Bronchus fibroblast of lung (primary cell): ENCODE results near the gene FFAR1. TPM values are rescaled to one million over a fixed set of nuclear protein-coding genes. Genes with fewer than 3 reads are reported as not detected.

ENCODE experiments used
- total RNA-seq: library from RNA; depleted of rRNA; stranded (reverse); fragments of >200 nt; gene quantifications from 2 replicates; pipeline ENCODE4 v1.2.3, GENCODE V29; 2015

The FFAR1 gene, protein sequence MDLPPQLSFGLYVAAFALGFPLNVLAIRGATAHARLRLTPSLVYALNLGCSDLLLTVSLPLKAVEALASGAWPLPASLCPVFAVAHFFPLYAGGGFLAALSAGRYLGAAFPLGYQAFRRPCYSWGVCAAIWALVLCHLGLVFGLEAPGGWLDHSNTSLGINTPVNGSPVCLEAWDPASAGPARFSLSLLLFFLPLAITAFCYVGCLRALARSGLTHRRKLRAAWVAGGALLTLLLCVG (N-terminal part only)
- not detected in 2 replicates for total RNA-seq

GRCh38 chr19:35347171-35347929 is at the start of gene FFAR1:
TSS of gene FFAR1 (plus strand) at chr19:35347902. CDS start at chr19:35351552, 3,650 bp downstream.

DNA sequence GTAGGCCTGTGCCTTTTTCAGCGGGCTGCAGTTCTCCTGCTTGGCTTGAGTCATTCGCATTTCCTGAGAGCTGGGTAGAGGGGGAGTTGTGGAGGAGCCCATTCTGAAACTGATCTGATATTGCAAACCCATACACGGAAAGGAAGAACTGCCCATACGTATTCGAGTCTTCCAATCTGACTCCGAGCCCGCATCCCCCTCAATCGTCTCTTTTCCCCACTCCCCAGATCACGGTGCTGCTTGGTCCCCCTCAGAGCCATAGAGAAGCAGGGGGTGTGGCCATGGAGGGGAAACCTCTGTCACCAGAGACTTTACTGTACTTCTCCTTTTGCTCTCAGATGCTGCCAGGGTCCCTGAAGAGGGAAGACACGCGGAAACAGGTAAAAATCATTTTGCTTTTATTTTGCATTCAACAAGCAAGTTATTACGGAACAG is 18.8 kb upstream of the FFAR1 start, which contains the start of gene CD22:
Gene CD22, plus strand, starts transcription at position 337 of the 435 bp plus-strand sequence. CDS start 2,854 bp downstream, outside the sequence.

GRCh38 chr19:35357867-35358573 is 10.3 kb downstream of the FFAR1 start, which contains the start of gene FFAR3:
TSS of gene FFAR3 (plus strand) at chr19:35358460. CDS start at chr19:35358891, 431 bp downstream.

GRCh38 chr19:35370722-35371121 is 23.0 kb downstream of the FFAR1 start, which contains the start of gene GPR42:
TSS of gene GPR42 (plus strand) at chr19:35371068. CDS start at chr19:35371360, 292 bp downstream.

Other genes starting within 250 kb of the FFAR1 start
- gene FXYD3, start 232.1 kb upstream of the FFAR1 start, total RNA-seq, result not detected in 2 replicates
- not detected in 2 replicates for gene LGI4, start 212.8 kb upstream of the FFAR1 start, total RNA-seq
- 0.50 and 1.8 TPM in 2 replicates for gene FXYD1, start 209.1 kb upstream of the FFAR1 start, total RNA-seq
- gene FXYD7, start 204.6 kb upstream of the FFAR1 start, total RNA-seq, result not detected in 2 replicates
- 120 and 124 TPM in 2 replicates for gene FXYD5, start 193.2 kb upstream of the FFAR1 start, total RNA-seq
- not detected in 2 replicates for gene FAM187B, start 119.2 kb upstream of the FFAR1 start, total RNA-seq
- 1.8 and 2.0 TPM in 2 replicates for gene LSR, start 98.9 kb upstream of the FFAR1 start, total RNA-seq
- gene USF2, start 78.9 kb upstream of the FFAR1 start, total RNA-seq, result 50.1 and 61.5 TPM in 2 replicates
- not detected in 2 replicates for gene HAMP, start 65.4 kb upstream of the FFAR1 start, total RNA-seq
- not detected in 2 replicates for gene MAG, start 55.7 kb upstream of the FFAR1 start, total RNA-seq
- gene CD22, start 18.7 kb upstream of the FFAR1 start, total RNA-seq, result under 0.01 TPM in 1 of 2 replicates, not detected in the other
- not detected in 2 replicates for gene FFAR3, start 10.6 kb downstream of the FFAR1 start, total RNA-seq
- gene GPR42, start 23.2 kb downstream of the FFAR1 start, total RNA-seq, result not detected in 2 replicates
- not detected in 2 replicates for gene FFAR2, start 100.4 kb downstream of the FFAR1 start, total RNA-seq
- not detected in 2 replicates for gene KRTDAP, start 142.6 kb downstream of the FFAR1 start, total RNA-seq
- gene DMKN, start 165.7 kb downstream of the FFAR1 start, total RNA-seq, result 11.3 and 13.5 TPM in 2 replicates
- gene SBSN, start 180.4 kb downstream of the FFAR1 start, total RNA-seq, result 0.15 TPM in 1 of 2 replicates, not detected in the other
- not detected in 2 replicates for gene GAPDHS, start 185.6 kb downstream of the FFAR1 start, total RNA-seq
- 102 and 106 TPM in 2 replicates for gene TMEM147, start 197.7 kb downstream of the FFAR1 start, total RNA-seq
- not detected in 2 replicates for gene ATP4A, start 215.8 kb downstream of the FFAR1 start, total RNA-seq
- gene PMIS2, start 238.3 kb downstream of the FFAR1 start, total RNA-seq, result not detected in 2 replicates